Ishikawa (cell line): Measurements from ENCODE around the gene GRK5.

Source experiments
- CEBPB ChIP-seq: IDR thresholded peaks from 2 replicates; pipeline ENCODE4 v1.6.1; 2012
- EP300 ChIP-seq: IDR thresholded peaks from 2 replicates; pipeline ENCODE4 v1.6.1; 2012; ENCODE audit warnings: borderline replicate concordance
- MAX ChIP-seq: IDR thresholded peaks from 2 replicates; pipeline ENCODE4 v1.6.1; 2012
- NFIC ChIP-seq: IDR thresholded peaks from 2 replicates; pipeline ENCODE4 v1.6.1; 2012
- RAD21 ChIP-seq: IDR thresholded peaks from 2 replicates; pipeline ENCODE4 v1.6.1; 2012; ENCODE audit warnings: low read depth
- TAF1 ChIP-seq: IDR thresholded peaks from 2 replicates; pipeline ENCODE4 v1.6.1; 2012; ENCODE audit warnings: low read depth, mild to moderate bottlenecking
- TCF12 ChIP-seq: IDR thresholded peaks from 2 replicates; pipeline ENCODE4 v1.6.1; 2012; ENCODE audit warnings: low read depth
- TEAD4 ChIP-seq: IDR thresholded peaks from 2 replicates; pipeline ENCODE4 v1.6.1; 2012
- YY1 ChIP-seq: IDR thresholded peaks from 2 replicates; pipeline ENCODE4 v1.6.1; 2012; ENCODE audit warnings: low read depth
- TF ChIP-seq, protein P1 (sequence below): IDR thresholded peaks from 2 replicates; pipeline ENCODE4 v1.6.1; 2012; ENCODE audit warnings: low read depth, mild to moderate bottlenecking

- TF ChIP-seq, protein P1, sequence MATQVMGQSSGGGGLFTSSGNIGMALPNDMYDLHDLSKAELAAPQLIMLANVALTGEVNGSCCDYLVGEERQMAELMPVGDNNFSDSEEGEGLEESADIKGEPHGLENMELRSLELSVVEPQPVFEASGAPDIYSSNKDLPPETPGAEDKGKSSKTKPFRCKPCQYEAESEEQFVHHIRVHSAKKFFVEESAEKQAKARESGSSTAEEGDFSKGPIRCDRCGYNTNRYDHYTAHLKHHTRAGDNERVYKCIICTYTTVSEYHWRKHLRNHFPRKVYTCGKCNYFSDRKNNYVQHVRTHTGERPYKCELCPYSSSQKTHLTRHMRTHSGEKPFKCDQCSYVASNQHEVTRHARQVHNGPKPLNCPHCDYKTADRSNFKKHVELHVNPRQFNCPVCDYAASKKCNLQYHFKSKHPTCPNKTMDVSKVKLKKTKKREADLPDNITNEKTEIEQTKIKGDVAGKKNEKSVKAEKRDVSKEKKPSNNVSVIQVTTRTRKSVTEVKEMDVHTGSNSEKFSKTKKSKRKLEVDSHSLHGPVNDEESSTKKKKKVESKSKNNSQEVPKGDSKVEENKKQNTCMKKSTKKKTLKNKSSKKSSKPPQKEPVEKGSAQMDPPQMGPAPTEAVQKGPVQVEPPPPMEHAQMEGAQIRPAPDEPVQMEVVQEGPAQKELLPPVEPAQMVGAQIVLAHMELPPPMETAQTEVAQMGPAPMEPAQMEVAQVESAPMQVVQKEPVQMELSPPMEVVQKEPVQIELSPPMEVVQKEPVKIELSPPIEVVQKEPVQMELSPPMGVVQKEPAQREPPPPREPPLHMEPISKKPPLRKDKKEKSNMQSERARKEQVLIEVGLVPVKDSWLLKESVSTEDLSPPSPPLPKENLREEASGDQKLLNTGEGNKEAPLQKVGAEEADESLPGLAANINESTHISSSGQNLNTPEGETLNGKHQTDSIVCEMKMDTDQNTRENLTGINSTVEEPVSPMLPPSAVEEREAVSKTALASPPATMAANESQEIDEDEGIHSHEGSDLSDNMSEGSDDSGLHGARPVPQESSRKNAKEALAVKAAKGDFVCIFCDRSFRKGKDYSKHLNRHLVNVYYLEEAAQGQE = no peak
- no peak for TF ChIP-seq MAX
- no peak for TF ChIP-seq TEAD4
- TF ChIP-seq EP300 = no peak
- TF ChIP-seq NFIC = no peak
- no peak for TF ChIP-seq RAD21
- TF ChIP-seq TAF1 = no peak
- no peak for TF ChIP-seq TCF12
- no peak for TF ChIP-seq CEBPB
- no peak for TF ChIP-seq YY1
Measured at GRCh38 chr10:119368581-119368980, 161.2 kb downstream of the GRK5 start.
